Measurements from ENCODE around the gene KHK.

The KHK gene

DNA sequence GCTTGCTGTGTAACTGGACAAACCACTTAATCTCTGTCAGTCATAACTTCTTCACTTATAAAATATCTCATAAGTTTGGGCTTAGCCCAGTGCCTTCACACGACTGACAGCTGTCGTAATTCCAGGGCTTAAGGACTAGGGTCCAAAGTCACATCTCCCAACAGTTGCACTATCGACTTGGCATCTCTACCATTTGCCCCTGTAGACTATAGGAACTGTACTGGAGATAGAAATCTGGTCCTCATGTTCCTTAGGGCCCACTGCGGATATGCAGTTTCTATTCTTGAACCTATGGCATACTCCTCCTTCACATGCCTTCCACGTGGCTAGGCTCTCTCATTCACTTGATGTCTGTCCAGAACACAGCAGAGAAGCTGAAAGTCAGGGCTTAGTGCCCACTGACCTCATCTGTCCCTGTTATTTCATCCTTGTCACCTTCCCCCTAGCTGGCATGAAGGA lies 39.7 kb downstream of the KHK start:
- no peak for DNase-seq (ENCODE audit: low read depth in 2 of 2)

DNA sequence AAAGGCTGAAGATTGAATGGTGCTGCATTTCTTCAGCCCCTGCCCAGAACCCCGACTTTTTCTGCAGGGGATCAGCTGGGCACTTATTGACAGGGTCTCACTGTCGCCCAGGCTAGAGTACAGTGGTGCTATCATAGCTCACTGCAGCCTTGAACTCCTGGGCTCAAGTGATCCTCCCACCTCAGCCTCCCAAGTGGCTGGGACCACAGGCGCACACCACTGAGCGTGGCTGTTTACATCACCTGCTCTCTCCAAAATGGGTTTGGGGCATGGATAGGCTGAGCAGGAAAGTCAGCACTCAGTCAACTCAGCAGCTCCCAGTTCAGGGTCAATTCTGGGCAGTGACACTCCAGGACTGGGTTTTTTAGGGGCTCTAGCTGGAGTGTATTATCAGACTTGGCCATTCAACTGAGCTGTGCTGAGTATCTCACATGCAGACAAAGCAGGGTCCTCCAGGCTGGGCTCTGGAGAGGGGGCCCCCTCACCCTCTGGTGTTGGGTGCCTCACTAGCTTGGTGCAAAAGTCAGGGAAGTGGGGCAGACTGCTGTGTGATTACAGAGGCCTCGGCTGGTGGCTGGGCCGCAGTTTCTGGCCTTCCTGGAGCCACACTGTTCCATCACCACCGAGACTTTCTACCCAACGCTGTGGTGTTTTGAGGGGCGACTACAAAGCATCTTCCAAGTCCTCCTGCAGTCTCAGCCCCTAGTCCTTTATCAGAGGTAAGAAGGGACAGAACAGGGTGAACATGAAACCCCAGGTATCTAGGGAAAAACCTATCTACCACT lies 41.5 kb downstream of the KHK start:
- DNase-seq (ENCODE audit: low read depth in 2 of 2): no peak

DNA sequence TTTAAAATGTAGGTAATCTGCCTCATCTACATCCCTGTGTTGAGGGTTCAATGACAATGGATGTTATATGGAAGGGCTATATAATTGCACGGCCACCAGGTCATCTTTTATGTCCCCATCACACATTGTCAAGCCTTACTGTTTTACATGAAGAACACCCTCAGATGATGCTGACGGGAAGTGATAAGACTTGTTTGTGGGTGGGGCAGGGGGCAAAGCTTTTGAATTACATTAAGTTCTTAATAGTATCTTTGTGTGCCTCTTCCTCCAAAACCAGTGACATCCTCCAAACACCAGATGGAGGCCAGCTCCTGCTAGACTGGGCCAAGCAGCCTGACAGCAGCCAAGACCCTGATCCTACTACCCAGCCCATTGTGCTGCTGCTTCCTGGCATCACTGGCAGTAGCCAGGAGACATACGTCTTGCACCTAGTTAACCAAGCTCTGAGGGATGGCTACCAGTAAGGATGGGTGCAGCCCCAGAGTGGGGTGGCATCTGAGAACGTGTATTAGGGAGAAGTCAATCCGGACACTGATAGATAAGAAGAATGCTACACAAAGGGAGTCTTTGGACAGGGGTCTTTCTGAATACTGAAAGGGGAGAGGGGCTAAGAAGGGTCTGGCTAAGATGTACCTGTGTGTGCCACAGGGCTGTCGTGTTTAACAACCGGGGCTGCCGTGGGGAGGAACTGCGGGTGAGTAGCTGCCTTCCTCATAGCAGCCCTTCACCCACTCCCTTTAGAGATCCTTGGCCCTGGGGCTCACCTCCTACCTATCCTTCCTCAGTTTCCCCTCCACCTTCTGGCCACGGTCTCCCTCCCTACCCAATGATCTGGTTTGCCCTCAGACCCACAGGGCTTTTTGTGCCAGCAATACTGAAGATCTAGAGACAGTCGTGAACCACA lies 42.3 kb downstream of the KHK start:
- DNase-seq (ENCODE audit: low read depth in 2 of 2): no peak

DNA sequence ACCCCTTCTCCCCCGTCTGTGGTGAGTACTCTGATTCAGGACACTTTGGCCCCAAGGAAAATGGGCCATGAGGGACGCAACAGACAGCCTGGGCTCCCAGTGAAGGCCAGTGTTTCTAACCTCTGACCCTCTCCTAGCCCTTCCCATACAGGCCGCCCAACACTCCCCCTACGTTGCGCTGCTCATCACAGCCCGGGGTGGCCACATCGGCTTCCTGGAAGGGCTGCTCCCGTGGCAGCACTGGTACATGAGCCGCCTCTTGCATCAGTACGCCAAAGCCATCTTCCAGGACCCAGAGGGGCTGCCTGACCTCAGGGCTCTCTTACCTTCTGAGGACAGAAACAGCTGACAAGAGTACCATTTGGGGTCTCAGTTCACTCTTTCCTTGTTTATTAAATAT lies 43.8 kb downstream of the KHK start:
- DNase-seq (ENCODE audit: low read depth in 2 of 2): no peak

DNA sequence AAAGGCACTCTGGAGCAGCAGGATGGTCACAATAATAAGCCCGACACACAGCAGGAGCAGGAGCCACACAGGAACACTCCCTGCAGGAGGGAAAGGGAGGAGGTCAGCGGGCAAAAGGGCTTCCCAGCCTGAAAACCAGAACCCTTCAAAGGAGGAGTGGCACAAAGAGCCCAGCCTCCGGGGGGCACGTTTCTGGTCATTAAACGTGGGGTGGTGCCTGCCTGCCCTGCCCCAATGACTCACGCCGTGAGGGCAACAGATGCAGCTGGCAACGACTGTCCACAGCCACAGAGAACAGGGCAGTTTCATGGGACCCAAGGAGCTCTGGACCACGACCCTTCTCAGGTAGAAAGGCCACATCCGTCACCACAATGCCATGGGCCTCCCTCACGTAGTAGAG lies 44.9 kb downstream of the KHK start:
- DNase-seq (ENCODE audit: low read depth in 2 of 2): no peak

GRCh38 chr2:27133195-27133875 lies 46.8 kb downstream of the KHK start:
- DNase-seq (ENCODE audit: low read depth in 2 of 2): no peak

GRCh38 chr2:27133905-27134780 lies 47.6 kb downstream of the KHK start, which contains the start of gene PREB:
PREB (minus strand) TSS chr2:27134636; CDS start chr2:27134421, 215 bp downstream.
- DNase-seq (ENCODE audit: low read depth in 2 of 2): peak; percentile 97

- no peak for DNase-seq (ENCODE audit: low read depth in 2 of 2)
Observed at GRCh38 chr2:27134781-27135477, 48.4 kb downstream of the KHK start.

- DNase-seq (ENCODE audit: low read depth in 2 of 2): no peak
Observed at GRCh38 chr2:27135478-27135955, 48.9 kb downstream of the KHK start.

- no peak for DNase-seq (ENCODE audit: low read depth in 2 of 2)
Observed at GRCh38 chr2:27136751-27137150, 50.2 kb downstream of the KHK start.

DNA sequence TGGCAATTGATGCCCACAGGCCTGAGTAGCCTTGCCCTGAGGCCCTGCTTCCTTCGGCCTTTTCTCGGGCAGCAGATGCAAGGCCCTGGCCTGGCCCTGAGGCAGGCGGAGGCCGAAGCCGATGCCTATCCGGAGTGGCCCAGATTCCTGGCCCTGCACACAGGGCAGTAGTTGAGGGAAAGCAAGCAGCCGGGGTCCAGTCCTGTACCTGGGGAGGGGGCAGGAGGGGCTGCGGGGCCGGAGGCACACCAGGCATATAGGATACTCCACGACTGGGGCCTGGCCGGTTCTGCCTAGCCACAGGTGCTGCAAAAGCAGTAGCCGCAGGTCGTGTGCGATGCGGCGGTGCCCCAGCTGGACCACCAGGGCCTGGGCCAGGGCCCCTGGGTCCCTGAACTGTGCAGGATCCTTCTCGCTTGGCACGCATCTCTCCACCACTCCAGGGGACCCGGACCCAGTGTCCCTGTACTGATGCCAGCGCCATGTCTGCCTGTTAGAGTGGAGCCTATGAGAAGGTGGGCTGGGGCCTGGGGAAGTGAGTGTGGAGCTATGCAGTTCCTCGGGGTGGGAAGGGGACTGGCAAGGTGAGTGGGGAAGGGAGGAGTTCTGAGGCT lies 50.9 kb downstream of the KHK start:
- no peak for DNase-seq (ENCODE audit: low read depth in 2 of 2)

DNA sequence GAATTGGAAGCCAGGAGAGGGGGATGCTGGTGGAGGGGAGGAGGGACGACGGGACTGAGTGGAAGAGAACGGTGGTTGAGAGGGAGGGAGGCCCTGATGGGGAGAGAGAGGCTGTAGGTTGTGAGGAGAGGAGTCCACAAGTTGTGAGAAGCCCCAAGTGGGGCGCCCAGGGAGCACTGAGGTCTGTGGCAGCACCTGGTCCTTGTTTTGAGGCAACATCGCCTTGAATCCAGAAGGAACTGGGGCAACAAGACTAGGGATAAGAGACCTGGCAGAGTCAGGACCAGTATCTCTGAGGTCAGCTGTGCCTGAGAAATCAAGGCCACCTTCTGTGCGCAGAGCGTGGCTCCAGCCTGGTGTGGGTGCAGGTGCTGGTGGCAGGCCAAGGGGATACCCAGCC lies 51.5 kb downstream of the KHK start:
- no peak for DNase-seq (ENCODE audit: low read depth in 2 of 2)

- no peak for DNase-seq (ENCODE audit: low read depth in 2 of 2)
Observed at GRCh38 chr2:27139310-27139709, 52.7 kb downstream of the KHK start, which contains the start of gene PRR30. PRR30 (minus strand) TSS chr2:27139410; CDS start chr2:27138329, 1,081 bp downstream.

DNA sequence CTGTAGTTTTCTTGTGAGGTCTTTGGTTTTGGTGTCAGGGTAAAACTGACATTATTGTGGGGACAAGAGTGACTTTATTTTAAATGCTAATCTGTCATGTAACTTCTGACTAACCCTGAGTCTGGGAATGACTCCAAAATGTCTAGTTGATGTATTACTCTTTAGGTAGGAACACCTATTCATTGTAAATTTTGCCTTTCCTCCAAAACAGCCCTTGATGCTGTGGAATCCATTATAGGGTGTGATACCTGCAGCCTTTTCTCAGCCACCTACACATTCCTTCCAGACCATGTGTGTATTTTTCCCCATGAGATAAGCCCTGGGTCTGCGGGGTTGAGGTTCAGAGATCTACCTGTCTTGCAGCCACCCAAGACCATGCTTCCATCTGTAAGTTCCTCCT lies 56.7 kb downstream of the KHK start:
- no peak for DNase-seq (ENCODE audit: low read depth in 2 of 2)

DNA sequence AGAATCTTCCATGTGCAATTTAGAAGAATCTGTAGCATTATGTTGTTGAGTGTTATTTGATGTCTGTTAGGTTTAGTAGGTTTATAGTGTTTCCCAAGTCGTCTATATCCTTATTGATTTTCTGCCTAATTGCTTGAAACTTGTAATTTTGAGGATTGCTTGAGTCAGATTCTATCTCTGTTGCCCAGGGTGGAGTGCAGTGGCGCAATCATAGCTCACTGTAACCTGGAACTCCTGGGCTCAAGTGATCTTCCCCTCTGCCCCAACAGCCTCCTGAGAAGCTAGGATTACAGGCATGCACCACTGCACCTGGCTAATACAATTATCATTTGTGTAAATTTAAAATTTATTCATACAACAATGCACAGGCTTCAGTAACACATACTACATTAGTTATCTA lies 59.1 kb downstream of the KHK start:
- no peak for DNase-seq (ENCODE audit: low read depth in 2 of 2)

DNA sequence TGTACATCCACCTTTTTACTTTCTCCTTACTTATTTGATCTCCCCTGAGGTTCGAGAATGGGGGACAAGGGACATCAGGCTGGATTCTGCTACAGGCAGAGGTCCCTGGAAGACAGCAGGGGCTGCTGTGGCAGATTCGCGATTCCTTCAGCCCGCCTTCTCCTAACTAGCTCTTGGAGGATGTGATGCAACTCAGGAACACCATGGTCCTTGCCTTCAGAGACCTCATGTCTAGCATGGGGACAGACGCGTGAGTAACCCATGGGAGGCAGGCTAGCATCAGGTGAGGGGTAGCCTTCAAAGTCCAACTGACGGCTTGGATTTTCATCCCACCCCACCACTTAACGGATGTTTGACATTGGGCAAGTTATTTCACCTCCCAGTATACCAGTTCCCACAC lies 61.4 kb downstream of the KHK start:
- no peak for DNase-seq (ENCODE audit: low read depth in 2 of 2)

GRCh38 chr2:27148801-27149439 lies 62.3 kb downstream of the KHK start, which contains the start of gene TCF23:
TCF23 (plus strand) TSS chr2:27149004; CDS start chr2:27149134, 130 bp downstream.
- DNase-seq (ENCODE audit: low read depth in 2 of 2): no peak

DNA sequence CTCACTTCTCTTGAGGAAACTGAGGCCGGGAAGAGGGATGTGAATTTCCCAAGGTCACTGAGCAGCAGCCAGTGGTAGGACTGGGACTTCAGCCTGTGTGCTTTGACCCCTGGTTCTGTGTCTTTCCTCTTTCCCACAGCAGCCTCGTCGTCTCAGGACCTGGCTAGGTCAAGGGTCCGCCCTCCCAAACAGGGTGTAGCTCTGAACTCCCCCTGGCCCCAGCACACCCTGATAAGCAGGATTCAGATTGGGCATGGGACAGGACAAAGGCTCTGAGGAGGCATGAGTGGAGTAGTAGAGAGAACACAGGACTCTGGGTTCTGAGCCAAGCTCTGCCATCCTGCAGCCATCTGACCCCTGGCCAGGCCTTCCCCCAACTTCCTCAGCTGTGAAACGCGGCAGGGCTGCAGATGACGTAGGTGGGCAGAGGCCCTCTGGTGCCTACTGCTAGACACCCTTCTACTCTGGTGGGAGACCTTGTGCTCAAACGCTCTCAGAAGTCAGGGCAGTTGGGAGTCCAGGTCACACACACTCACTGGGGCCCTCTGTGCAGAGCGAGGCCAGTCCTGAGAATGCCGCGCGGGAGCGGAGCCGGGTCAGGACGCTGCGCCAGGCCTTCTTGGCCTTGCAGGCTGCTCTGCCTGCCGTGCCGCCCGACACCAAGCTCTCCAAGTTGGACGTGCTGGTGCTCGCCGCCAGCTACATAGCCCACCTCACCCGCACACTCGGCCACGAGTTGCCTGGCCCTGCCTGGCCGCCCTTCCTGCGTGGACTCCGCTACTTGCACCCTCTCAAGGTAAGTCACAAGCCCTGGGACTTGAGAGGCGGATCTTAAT lies 63.2 kb downstream of the KHK start:
- DNase-seq (ENCODE audit: low read depth in 2 of 2): no peak
